C4-2B (cell line): ENCODE measurements around the gene NCEH1.

ENCODE experiments used
- H3K27ac ChIP-seq: fragments of 450-650 bp; 2 replicates; pipeline ENCODE4 v1.5.1; 2017
- ZFX ChIP-seq: fragments of 450-650 bp; IDR thresholded peaks from 2 replicates; pipeline ENCODE4 v1.6.1; 2017
- TF ChIP-seq, protein P1 (sequence below): fragments of 450-650 bp; conservative IDR thresholded peaks from 2 replicates; pipeline ENCODE4 v1.5.1; 2017; ENCODE audit warnings: mild to moderate bottlenecking

NCEH1 gene

DNA sequence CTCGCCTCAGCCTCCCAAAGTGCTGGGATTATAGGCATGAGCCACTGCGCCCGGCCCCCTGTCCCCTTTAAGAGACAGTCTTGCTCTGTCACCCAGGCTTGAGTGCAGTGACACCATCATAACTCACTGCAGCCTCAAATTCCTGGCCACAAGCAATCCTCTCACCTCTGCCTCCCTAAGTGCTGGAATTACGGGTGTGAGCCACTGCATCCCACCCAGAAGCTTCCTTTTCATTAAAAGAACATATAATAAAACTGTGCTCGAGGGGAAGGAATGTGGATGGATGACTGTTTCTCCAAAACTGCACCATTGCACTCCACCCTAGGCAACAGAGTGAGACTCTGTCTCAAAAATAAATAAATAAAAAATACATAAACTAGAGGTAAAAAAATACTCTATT, 70.1 kb downstream of the NCEH1 start:
- TF ChIP-seq, protein P1, sequence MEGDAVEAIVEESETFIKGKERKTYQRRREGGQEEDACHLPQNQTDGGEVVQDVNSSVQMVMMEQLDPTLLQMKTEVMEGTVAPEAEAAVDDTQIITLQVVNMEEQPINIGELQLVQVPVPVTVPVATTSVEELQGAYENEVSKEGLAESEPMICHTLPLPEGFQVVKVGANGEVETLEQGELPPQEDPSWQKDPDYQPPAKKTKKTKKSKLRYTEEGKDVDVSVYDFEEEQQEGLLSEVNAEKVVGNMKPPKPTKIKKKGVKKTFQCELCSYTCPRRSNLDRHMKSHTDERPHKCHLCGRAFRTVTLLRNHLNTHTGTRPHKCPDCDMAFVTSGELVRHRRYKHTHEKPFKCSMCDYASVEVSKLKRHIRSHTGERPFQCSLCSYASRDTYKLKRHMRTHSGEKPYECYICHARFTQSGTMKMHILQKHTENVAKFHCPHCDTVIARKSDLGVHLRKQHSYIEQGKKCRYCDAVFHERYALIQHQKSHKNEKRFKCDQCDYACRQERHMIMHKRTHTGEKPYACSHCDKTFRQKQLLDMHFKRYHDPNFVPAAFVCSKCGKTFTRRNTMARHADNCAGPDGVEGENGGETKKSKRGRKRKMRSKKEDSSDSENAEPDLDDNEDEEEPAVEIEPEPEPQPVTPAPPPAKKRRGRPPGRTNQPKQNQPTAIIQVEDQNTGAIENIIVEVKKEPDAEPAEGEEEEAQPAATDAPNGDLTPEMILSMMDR: no peak
- no peak overlapping the region for H3K27ac ChIP-seq

DNA sequence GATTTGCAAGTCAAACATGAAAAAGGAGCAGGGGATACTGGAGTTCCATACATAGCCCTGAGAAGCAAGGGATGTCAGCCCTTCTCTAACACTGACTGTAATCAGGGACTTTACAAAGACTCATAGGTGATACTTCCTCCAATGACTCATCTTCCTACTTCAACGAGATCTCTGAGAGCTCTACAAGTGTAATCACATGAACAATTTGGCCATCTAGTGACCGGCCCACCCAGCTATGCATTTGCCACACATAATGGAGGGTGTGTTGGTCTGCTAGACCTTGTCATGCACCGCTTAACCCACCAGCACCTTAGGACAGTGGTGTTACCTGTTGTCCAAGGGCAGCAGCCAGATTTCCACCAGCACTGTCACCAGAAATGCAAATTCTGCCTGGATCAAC, 75.3 kb downstream of the NCEH1 start:
- peak overlapping the region; percentile 31; the same call in 1 of the 2 replicates for H3K27ac ChIP-seq
- TF ChIP-seq, protein P1: no peak
- TF ChIP-seq ZFX: no peak

DNA sequence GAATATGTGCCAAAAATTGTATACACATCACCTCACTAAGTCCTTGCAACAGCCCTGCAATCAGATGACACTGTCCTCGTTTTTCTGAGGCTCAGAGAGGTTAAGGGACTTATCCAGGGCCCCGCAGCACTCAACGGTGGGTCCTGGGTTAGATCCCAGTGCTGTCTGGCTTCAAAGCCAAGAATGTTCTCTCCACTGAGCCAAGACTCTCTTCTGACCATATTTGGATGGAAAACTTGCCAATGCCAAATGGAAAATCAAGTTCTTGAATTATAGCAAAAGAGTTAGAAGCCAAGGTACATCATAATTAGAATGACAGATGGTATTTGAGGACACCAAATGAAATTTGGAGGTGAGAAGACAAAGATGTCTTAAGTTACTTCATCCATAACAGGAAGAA, 75.9 kb downstream of the NCEH1 start:
- H3K27ac ChIP-seq: peak overlapping the region; percentile 20; the same call in 1 of the 2 replicates
- TF ChIP-seq, protein P1: no peak
- no peak for TF ChIP-seq ZFX

DNA sequence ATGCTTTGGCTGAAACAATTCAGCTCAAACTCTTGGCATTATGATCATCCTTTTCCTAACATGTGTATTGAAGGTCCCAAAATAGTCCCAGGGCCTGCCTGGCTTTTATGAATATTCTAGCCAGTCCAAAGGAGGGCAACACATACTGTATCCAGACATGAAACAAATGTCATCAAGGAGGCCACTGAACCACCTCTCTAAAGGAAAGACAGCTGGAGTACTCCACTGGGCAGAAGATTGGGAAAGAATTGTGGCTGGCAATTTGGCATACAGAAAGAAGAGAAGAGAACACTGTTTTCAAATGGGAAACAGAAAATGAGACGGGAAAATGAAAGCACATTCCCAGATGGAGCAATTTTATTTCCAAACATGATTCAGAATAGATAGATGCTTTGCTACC, 80.6 kb downstream of the NCEH1 start:
- no peak overlapping the region for H3K27ac ChIP-seq

DNA sequence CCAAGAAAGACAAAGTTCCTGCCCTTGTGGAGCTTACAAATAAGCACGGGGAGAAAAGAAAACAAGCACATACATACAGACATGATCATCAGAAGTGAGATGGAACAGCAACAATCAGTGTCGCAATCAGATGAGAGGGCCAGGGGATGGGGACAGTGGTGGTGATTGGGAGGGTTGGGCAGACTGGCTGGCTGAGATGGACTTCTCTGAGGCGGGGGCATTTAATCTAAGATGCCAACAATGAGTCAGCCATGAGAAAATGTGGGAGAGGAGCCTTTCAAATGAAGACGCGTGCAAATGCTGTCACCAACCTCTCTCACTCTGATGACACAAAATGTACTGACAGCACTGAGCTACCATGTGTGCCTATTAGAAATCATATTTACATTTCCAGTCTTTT, 81.4 kb downstream of the NCEH1 start:
- TF ChIP-seq, protein P1: no peak
- no peak for TF ChIP-seq ZFX
- no peak overlapping the region for H3K27ac ChIP-seq

More for the DNA sequence above, 80.6 kb downstream of the NCEH1 start:
- TF ChIP-seq, protein P1: no peak

DNA sequence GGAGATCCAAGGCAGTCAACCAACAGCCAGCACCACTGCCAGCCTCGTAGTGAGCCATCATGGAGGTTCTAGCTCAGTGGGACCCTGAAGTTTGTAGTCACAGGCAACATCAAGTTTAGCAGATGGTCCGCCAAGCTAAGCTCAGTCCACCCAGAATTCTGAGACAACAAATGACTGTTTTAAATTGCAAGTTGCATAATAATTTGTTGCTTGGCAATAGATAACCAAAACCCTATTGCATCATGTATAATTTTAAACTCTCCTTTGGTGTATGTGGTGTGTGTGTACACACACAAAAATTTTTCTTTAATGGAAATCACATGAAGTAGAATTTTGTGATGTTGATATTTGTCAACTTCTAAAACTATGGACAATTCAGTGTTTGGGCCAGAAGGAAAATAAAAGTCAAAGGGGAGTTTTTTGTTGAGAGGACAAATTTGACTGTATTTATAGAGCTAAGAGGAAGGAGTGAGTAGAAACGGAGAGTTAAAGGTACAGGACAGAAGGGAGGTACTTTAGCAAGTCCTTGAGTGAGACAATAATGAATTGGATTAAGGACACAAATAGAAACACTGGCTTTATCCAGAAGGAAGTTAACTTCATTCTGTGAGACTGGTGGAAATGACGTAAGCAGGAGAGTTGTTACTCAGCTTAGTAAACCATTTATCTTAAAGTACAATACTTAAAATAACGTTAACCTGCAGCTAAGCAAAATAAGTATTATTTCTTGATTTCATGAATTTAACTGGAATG, 83.6 kb downstream of the NCEH1 start:
- TF ChIP-seq ZFX: no peak
- TF ChIP-seq, protein P1: no peak
- H3K27ac ChIP-seq: no peak overlapping the region

DNA sequence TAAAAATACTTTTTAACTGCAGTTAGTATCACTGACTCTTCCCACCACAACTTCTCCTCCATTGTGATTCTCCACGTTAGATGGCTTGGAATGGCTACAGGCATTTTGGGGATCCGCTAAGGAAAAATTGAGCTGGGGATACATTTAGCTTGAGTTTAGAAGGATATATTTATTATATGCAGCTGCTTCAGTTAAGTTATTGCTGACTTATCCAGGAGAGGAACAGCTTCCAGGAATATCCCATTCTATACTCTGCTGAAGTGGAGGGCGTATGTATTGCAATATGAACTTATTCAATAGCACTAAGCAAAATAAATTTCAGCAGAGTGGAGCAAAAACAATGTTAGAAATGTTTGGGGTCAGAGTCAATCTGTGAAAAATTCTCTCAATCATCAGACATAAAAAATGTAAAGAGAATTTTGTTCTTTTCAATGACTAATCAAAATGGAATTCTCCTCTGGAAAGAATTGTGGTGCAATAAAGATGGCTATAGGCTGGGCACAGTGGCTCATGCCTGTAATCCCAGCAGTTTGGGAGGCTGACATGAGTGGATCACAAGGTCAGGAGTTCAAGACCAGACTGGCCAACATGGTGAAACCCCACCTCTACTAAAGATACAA, 84.7 kb downstream of the NCEH1 start:
- H3K27ac ChIP-seq: no peak overlapping the region
- no peak for TF ChIP-seq ZFX
- TF ChIP-seq, protein P1: no peak
